Neutrophil (primary cell): ENCODE results near the gene ABHD16A.

ENCODE experiments used
- H3K27ac ChIP-seq: fragments of 200-600 bp; sonication (generic); 2 replicates; pipeline ENCODE4 v1.5.1; 2016; ENCODE audit warnings: mild to moderate bottlenecking, moderate library complexity
- H3K27me3 ChIP-seq: fragments of 200-600 bp; sonication (generic); 2 replicates; pipeline ENCODE4 v1.6.0; 2016; ENCODE audit warnings: mild to moderate bottlenecking
- H3K36me3 ChIP-seq: fragments of 200-600 bp; sonication (generic); 2 replicates; pipeline ENCODE4 v1.5.1; 2017
- H3K4me1 ChIP-seq, 2 experiments: fragments of 200-600 bp in 1 of 2; sonication (generic) in 1 of 2; 1 replicate in 1 of 2; 2 replicates in 1 of 2; pipeline versions ENCODE4 v1.5.1 to v1.6.1; 2013 to 2016; ENCODE audit warnings: low read depth in 1 of 2, low read length in 1 of 2, mild to moderate bottlenecking in 1 of 2, moderate library complexity in 1 of 2; ENCODE audit not compliant: control insufficient read depth in 1 of 2, insufficient read depth in 1 of 2
- H3K4me3 ChIP-seq, 2 experiments: fragments of 200-600 bp in 1 of 2; sonication (generic) in 1 of 2; 1 replicate in 1 of 2; 2 replicates in 1 of 2; pipeline ENCODE4 v1.5.1; 2013 to 2016; ENCODE audit warnings: low read depth in 1 of 2, low read length in 1 of 2, mild to moderate bottlenecking in 1 of 2, moderate library complexity in 1 of 2
- H3K9me3 ChIP-seq: fragments of 200-600 bp; sonication (generic); 2 replicates; pipeline ENCODE4 v1.5.1; 2016
- CTCF ChIP-seq: fragments of 200-600 bp; sonication (generic); IDR thresholded peaks from 2 replicates; pipeline ENCODE4 v1.5.1; 2016; ENCODE audit warnings: antibody characterized with exemption

ABHD16A gene

GRCh38 chr6:31691564-31692108, 11.5 kb downstream of the ABHD16A start:
- Histone ChIP-seq H3K36me3 (peaks cover 99% of the 10 kb centered on the region), H3K9me3 (no peaks in the 10 kb centered on the region), H3K4me3 (no peak overlapping the region), H3K27me3 (no peaks in the 10 kb centered on the region), H3K27ac (no peak overlapping the region), H3K4me1 (no peaks in the 10 kb centered on the region)
- TF ChIP-seq CTCF = no peak

GRCh38 chr6:31691078-31691463, 12.1 kb downstream of the ABHD16A start:
- Histone ChIP-seq H3K27ac (no peak overlapping the region), H3K36me3 (peaks cover 100% of the 10 kb centered on the region), H3K9me3 (no peaks in the 10 kb centered on the region), H3K27me3 (no peaks in the 10 kb centered on the region), H3K4me1 (no peaks in the 10 kb centered on the region), H3K4me3 (no peak overlapping the region)
- TF ChIP-seq CTCF = no peak

- H3K36me3 ChIP-seq = peaks cover 100% of the 10 kb centered on the region
- H3K27me3 ChIP-seq = no peaks in the 10 kb centered on the region
- H3K27ac ChIP-seq = no peak overlapping the region
- H3K9me3 ChIP-seq = no peaks in the 10 kb centered on the region
- no peaks in the 10 kb centered on the region for H3K4me1 ChIP-seq
- H3K4me3 ChIP-seq = no peak overlapping the region
- no peak for TF ChIP-seq CTCF
Observed at GRCh38 chr6:31690231-31691077, 12.7 kb downstream of the ABHD16A start.

- no peak for TF ChIP-seq CTCF
- no peaks in the 10 kb centered on the region for H3K27me3 ChIP-seq
- no peaks in the 10 kb centered on the region for H3K4me1 ChIP-seq
- no peaks in the 10 kb centered on the region for H3K9me3 ChIP-seq
- H3K4me3 ChIP-seq = no peak overlapping the region
- H3K36me3 ChIP-seq = peaks cover 98% of the 10 kb centered on the region
- H3K27ac ChIP-seq = peak overlapping the region; percentile 23
Observed at GRCh38 chr6:31689249-31690110, 13.6 kb downstream of the ABHD16A start.

- no peak overlapping the region for H3K4me3 ChIP-seq
- no peaks in the 10 kb centered on the region for H3K9me3 ChIP-seq
- H3K4me1 ChIP-seq = peaks cover 0 to 4% of the 10 kb centered on the region in 2 experiments
- H3K27ac ChIP-seq = no peak overlapping the region
- H3K27me3 ChIP-seq = peaks cover 3% of the 10 kb centered on the region
- no peak for TF ChIP-seq CTCF
- H3K36me3 ChIP-seq = peaks cover 97% of the 10 kb centered on the region
Observed at GRCh38 chr6:31687860-31688693, 15.0 kb downstream of the ABHD16A start.
